ENCODE measurements around the gene AADAC.
"Not testable (repeated sequence)": the region's sequence is repeated elsewhere in the genome, so short reads cannot be mapped to it uniquely, and the experiment has no call there.

The AADAC gene

DNA sequence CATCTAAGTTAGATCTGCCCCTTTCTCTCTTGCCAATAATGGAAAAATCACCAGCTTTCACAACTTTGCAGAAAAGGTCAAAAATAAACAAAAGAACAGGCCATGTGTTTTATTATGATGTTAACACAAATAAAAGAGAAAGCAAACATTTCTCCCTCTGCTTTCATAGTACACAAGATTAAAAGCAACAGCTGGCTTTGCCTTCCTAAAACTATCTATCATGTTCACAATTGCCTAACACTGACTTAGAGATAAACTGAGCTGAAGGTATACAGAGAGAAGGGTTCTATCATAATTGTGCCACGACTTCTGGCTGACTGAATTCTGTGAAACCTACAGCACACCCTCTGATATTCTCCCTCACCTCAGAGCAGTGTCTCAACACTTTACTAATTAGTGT is 29.4 kb downstream of the AADAC start:
- no peak for DNase-seq
- intact Hi-C loops (cut with DNase I; ENCODE audit: low total_unique reads) = loop anchor here (5.0 kb wide), 1 partner anchor 401 kb away; no protein-coding TSS in a partner anchor

DNA sequence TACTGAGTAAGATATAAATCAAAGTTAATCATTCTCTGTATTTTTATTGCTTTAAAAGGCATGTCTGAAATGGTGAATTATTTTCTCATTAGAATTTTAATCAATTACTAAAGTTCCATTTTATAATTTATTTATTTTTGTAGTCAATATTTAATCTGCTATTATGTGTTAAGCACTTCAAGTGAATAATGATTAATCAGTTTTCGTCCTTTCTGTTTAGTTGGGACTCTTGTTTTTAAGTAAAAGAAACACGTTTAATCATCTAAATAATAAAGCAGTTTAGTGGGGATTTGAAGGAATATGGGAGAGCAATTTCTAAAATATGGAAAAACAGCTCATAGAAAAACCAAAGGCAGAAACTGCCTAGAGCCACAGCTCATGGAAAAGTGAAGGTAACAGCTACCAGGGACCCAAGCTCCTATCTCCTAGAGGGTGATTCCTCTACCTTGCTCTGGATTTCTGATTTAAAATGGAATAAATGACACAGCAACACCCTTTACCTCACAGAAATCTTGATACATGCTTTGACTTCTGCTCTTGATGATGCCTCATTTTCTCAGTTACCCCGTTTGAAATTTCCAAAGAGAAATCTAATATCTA is 31.5 kb downstream of the AADAC start:
- TF ChIP-seq, protein P1, sequence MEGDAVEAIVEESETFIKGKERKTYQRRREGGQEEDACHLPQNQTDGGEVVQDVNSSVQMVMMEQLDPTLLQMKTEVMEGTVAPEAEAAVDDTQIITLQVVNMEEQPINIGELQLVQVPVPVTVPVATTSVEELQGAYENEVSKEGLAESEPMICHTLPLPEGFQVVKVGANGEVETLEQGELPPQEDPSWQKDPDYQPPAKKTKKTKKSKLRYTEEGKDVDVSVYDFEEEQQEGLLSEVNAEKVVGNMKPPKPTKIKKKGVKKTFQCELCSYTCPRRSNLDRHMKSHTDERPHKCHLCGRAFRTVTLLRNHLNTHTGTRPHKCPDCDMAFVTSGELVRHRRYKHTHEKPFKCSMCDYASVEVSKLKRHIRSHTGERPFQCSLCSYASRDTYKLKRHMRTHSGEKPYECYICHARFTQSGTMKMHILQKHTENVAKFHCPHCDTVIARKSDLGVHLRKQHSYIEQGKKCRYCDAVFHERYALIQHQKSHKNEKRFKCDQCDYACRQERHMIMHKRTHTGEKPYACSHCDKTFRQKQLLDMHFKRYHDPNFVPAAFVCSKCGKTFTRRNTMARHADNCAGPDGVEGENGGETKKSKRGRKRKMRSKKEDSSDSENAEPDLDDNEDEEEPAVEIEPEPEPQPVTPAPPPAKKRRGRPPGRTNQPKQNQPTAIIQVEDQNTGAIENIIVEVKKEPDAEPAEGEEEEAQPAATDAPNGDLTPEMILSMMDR (IDR thresholded peaks at IDR 0.05) = no peak
- Histone ChIP-seq H3K27ac (no peak overlapping the region), H3K9me3 (peaks cover 0 to 5% (median 5%) of the 10 kb centered on the region in 3 donors), H3K27me3 (no peaks in the 10 kb centered on the region), H3K4me3 (no peak overlapping the region), H3K36me3 (no peaks in the 10 kb centered on the region), H3K4me1 (no peaks in the 10 kb centered on the region)
- DNase-seq = no peak
- intact Hi-C loops (cut with DNase I; ENCODE audit: low total_unique reads) = no loop called here

More for the DNA sequence above, 29.4 kb downstream of the AADAC start:
- Histone ChIP-seq H3K9me3 (no peaks in the 10 kb centered on the region), H3K4me1 (no peaks in the 10 kb centered on the region), H3K27me3 (no peaks in the 10 kb centered on the region), H3K36me3 (no peaks in the 10 kb centered on the region), H3K27ac (no peak overlapping the region), H3K4me3 (no peak overlapping the region)
- TF ChIP-seq, protein P1 (IDR thresholded peaks at IDR 0.05) = no peak

DNA sequence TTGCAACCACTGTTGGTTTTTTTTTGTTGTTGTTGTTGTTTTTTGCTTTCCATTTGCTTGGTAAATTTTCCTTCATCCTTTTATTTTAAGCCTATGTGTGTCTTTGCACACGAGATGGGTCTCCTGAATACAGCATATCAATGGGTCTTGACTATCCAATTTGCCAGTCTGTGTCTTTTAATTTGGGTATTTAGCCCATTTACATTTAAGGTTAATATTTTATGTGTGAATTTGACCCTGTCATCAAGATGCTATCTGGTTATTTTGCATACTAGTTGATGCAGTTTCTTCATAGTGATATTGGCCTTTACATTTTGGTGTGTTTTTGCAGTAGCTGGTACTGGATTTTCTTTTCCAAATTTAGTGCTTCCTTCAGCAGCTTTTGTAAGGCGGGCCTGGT is 36.1 kb downstream of the AADAC start:
- H3K27ac ChIP-seq; DNase-seq; H3K27me3 ChIP-seq; intact Hi-C loops (cut with DNase I; ENCODE audit: low total_unique reads); H3K36me3 ChIP-seq; H3K4me3 ChIP-seq; H3K9me3 ChIP-seq; H3K4me1 ChIP-seq: not testable (repeated sequence)

DNA sequence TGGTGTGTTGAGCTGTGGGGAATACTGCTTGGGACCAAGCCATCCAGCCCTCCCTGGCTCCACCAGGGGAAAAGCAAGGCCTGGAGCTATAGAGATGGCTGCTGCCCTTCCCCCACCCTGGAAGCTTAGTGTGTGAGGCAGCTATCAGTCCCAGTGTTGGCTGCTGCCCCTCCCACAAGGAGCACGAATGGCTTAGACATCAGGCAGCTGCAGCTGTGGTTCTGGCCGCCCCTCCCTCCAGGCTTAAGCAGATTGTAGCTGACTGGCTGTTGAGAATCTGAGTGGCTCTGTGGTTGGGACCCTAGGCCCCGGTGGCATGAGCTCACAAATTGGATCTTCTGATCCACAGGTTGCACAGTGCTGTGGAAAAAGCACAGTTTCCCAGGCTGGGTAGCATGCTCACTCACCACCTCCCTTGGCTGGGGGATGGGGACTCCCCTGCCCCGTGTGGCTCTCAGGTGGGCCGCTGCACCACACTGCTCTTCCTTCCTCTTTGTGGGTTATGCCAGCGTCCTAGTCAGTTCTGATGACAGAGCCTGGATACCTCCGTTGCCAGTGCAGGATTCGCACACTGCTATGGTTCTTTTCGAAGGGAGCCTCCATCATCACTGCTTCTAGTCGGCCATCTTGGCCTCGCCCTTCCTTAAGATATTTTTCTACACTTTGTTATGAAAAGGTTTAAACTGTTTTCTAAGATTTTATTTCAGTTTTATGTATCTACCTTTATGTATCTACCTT is 38.3 kb downstream of the AADAC start:
- no peak for DNase-seq
- no peaks in the 10 kb centered on the region for H3K4me1 ChIP-seq
- intact Hi-C loops (cut with DNase I; ENCODE audit: low total_unique reads) = no loop called here
- H3K27me3 ChIP-seq = no peaks in the 10 kb centered on the region
- peaks cover 0 to 8% (median 5%) of the 10 kb centered on the region in 3 donors for H3K9me3 ChIP-seq
- TF ChIP-seq, protein P1 (IDR thresholded peaks at IDR 0.05) = no peak
- no peak overlapping the region for H3K4me3 ChIP-seq
- H3K36me3 ChIP-seq = no peaks in the 10 kb centered on the region
- H3K27ac ChIP-seq = no peak overlapping the region

DNA sequence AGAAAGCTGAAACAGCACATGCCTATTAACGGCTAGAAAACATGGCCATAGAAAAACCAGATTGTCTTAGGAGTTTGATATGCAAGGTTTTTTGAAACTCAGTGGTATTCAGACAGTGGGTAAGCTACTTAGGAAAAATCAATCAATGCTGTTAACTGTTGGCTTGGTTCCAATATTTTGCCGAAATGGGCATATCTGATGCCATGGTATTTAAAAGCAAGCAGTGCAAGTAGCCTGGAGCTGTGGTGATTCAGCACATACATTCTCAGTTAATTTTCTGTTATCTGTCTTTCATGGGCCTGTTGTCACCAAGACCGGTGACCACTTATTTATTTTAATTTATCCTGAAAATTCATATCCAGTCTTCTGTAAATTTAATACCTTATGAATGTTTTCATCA is 42.2 kb downstream of the AADAC start:
- no peak for DNase-seq
- TF ChIP-seq, protein P1 (IDR thresholded peaks at IDR 0.05) = no peak

DNA sequence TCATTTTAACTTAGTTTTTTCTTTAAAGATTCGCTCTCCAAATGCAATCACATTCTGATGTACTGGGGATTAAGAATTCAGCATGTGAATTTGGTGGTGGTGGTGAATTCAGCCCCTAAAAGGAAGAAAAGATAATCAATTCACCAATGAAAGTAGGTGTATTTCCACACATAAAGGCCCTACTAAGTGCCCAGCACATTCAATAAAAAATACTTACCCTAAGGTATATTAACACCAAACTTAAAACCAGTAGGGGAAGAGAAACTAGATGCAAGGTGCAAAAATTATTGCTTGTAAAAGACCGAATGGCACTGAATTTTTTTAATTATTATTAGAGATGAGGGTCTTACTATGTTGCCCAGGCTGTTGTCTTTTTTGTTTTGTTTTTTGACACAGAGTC is 42.7 kb downstream of the AADAC start:
- Histone ChIP-seq H3K27me3 (no peaks in the 10 kb centered on the region), H3K27ac (no peak overlapping the region), H3K4me3 (no peak overlapping the region), H3K9me3 (no peaks in the 10 kb centered on the region), H3K36me3 (no peaks in the 10 kb centered on the region), H3K4me1 (peaks cover 0 to 3% (median 0%) of the 10 kb centered on the region in 4 donors)
- intact Hi-C loops (cut with DNase I; ENCODE audit: low total_unique reads) = no loop called here
- DNase-seq = no peak
- TF ChIP-seq, protein P1 (IDR thresholded peaks at IDR 0.05) = no peak

More for the DNA sequence above, 42.2 kb downstream of the AADAC start:
- Histone ChIP-seq H3K36me3 (no peaks in the 10 kb centered on the region), H3K9me3 (no peaks in the 10 kb centered on the region), H3K27ac (no peak overlapping the region), H3K4me3 (no peak overlapping the region), H3K27me3 (no peaks in the 10 kb centered on the region), H3K4me1 (peaks cover 0 to 3% (median 0%) of the 10 kb centered on the region in 4 donors)
- intact Hi-C loops (cut with DNase I; ENCODE audit: low total_unique reads) = no loop called here

Measured in tibial artery (tissue), 4 donors.